Stimulated activated CD4-positive, alpha-beta T cell treated with anti-CD3 and anti-CD28 coated beads, Interleukin-1b, Interleukin-23, amount 100 ng/mL, for 1 hour (primary cell): ENCODE measurements around the gene ARHGAP20.
A peak's percentile ranks its signal among the peaks of the same experiment; 100 is the strongest.

Experiments used
- DNase-seq, 2 donors: peaks; one replicate each; pipeline ENCODE4 v3.0.0-alpha.2; 2020; ENCODE audit warnings: low read depth in 2 of 2

ARHGAP20 gene

GRCh38 chr11:110711776-110712658 is at the start of gene ARHGAP20:
ARHGAP20 (minus strand) TSS chr11:110712437; CDS start chr11:110712231, 206 bp downstream.
- DNase-seq, result peak in 1 of 2 donors; percentile 17

- DNase-seq, result no peak
These were observed 49.8 kb upstream of the ARHGAP20 start for GRCh38 chr11:110761991-110762390.

- no peak for DNase-seq
These were observed 48.9 kb upstream of the ARHGAP20 start for GRCh38 chr11:110761131-110761530.

- no peak for DNase-seq
These were observed 47.7 kb upstream of the ARHGAP20 start for GRCh38 chr11:110759972-110760381.

- no peak for DNase-seq
These were observed 45.9 kb upstream of the ARHGAP20 start for GRCh38 chr11:110757962-110758755.

GRCh38 chr11:110757066-110757465 is 44.8 kb upstream of the ARHGAP20 start:
- DNase-seq, result no peak

GRCh38 chr11:110755941-110756340 is 43.7 kb upstream of the ARHGAP20 start:
- DNase-seq, result no peak

- DNase-seq, result no peak
These were observed 40.7 kb upstream of the ARHGAP20 start for GRCh38 chr11:110752890-110753289.

GRCh38 chr11:110750100-110750499 is 37.9 kb upstream of the ARHGAP20 start:
- no peak for DNase-seq

GRCh38 chr11:110747531-110747930 is 35.3 kb upstream of the ARHGAP20 start:
- DNase-seq, result no peak

- no peak for DNase-seq
These were observed 26.4 kb upstream of the ARHGAP20 start for GRCh38 chr11:110738641-110739040.

- DNase-seq, result no peak
These were observed 25.4 kb upstream of the ARHGAP20 start for GRCh38 chr11:110737593-110737992.

GRCh38 chr11:110736171-110736553 is 23.9 kb upstream of the ARHGAP20 start:
- no peak for DNase-seq

GRCh38 chr11:110735455-110736170 is 23.4 kb upstream of the ARHGAP20 start:
- DNase-seq, result no peak

GRCh38 chr11:110734790-110735189 is 22.6 kb upstream of the ARHGAP20 start:
- DNase-seq, result no peak

- DNase-seq, result no peak
These were observed 18.5 kb upstream of the ARHGAP20 start for GRCh38 chr11:110730773-110731172.

- DNase-seq, result no peak
These were observed 16.6 kb upstream of the ARHGAP20 start for GRCh38 chr11:110728883-110729282.

GRCh38 chr11:110728476-110728875 is 16.2 kb upstream of the ARHGAP20 start:
- no peak for DNase-seq

- DNase-seq, result no peak
These were observed 12.1 kb upstream of the ARHGAP20 start for GRCh38 chr11:110724358-110724757.

GRCh38 chr11:110720431-110721275 is 8.4 kb upstream of the ARHGAP20 start:
- DNase-seq, result no peak

GRCh38 chr11:110716361-110716760 is 4.1 kb upstream of the ARHGAP20 start:
- no peak for DNase-seq
